ENCODE data around the gene OR10J1. TPM values are rescaled to one million over a fixed set of nuclear protein-coding genes. Genes with fewer than 3 reads are reported as not detected.

The OR10J1 gene
- total and polyA plus RNA-seq, 2 experiments from 2014 or later, result not detected

DNA sequence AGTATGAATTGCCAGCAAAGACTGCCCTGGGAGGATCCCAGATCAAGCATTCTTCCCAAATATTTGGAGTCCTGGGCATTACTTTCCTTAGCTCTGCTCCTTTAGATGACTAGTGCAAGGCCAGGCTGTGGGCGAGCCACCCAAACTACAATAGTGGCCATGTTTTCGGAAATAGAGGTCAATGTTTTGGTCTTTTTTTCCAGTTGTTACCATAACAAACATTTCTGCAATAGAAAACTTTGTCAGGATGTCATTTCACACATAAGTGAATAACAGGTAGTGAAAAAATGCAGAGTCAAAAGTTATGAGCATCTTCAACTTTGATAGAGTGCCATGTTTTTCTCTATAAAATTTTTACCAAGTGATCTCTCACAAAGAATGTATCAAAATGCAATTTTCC, 32.7 kb upstream of the OR10J1 start (continued):
- TF ChIP-seq REST (IDR thresholded peaks at IDR 0.05; ENCODE audit: unreplicated experiment) (no peak), EZH2phosphoT487 (IDR thresholded peaks at IDR 0.05; ENCODE audit: unreplicated experiment) (no peak), STAT1 (IDR thresholded peaks at IDR 0.05; ENCODE audit: unreplicated experiment) (no peak), ZNF331 (CRISPR knock-in tag; IDR thresholded peaks at IDR 0.05; ENCODE audit: low read depth) (no peak), ETS1 (IDR thresholded peaks at IDR 0.05) (no peak), EZH2 (IDR thresholded peaks at IDR 0.05; ENCODE audit: low read depth, unreplicated experiment) (no peak), ZNF114 (CRISPR knock-in tag; IDR thresholded peaks at IDR 0.05) (no peak), NANOG (IDR thresholded peaks at IDR 0.05; ENCODE audit: borderline replicate concordance) (no peak), POLR2AphosphoS5 (IDR thresholded peaks at IDR 0.05; ENCODE audit: low read depth) (no peak)

DNA sequence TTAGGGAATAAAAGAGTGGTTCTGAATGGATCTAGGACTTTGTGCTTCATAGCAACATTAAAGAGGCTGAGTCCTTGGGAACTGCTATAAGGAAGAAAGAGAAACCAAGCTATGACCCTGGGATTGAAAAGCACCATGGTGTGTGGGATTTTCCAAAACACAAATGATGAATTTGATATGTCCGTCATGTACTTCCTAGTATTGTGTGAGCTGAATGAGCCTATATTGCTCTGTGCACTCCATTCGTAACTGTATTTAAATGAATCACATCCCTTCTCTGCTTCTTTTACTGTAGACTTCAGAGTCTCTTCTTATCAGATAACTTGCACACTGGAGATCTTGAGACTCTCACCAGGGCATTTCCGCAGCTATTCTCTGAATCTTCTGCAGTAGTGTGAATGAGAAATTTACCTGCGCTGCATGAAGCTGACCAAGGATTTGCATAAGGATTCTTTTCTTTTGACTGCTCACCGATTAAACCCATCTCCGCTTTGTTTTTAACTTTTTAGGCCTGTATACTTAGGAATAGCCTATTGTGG, 30.6 kb upstream of the OR10J1 start:
- no peak overlapping the region for H3K27ac Mint-ChIP-seq
- no peak overlapping the region for H3K27ac ChIP-seq (ENCODE audit: low read depth)
- ATAC-seq (no peak), DNase-seq (ENCODE audit: low spot score) (peak; percentile 3)
- H3K27me3 Mint-ChIP-seq (ENCODE audit: insufficient read depth, low read depth, poor library complexity), result no peaks in the 10 kb centered on the region
- no peaks in the 10 kb centered on the region for H3F3A ChIP-seq (replicated peaks; ENCODE audit: low read depth)
- H4K20me1 ChIP-seq (replicated peaks; ENCODE audit: insufficient read depth), result no peaks in the 10 kb centered on the region
- no peaks in the 10 kb centered on the region for H3K79me2 ChIP-seq (replicated peaks; ENCODE audit: insufficient read depth)
- no peaks in the 10 kb centered on the region for H3K27me3 ChIP-seq (ENCODE audit: insufficient read depth)
- H3K4me1 ChIP-seq (ENCODE audit: insufficient read depth), result no peaks in the 10 kb centered on the region
- no peak overlapping the region for H3K4me3 Mint-ChIP-seq
- H3K4me2 ChIP-seq, result 0 out of 2 replicates have a peak overlapping the region, but pooled peaks have one; percentile 17
- no peak overlapping the region for H3K4me3 ChIP-seq
- no peaks in the 10 kb centered on the region for H3K36me3 ChIP-seq (ENCODE audit: insufficient read depth)
- H2AFZ ChIP-seq, result no peak overlapping the region; the same call in 1 of the 2 replicates
- no peaks in the 10 kb centered on the region for H3K4me1 Mint-ChIP-seq
- H3K9me2 ChIP-seq (ENCODE audit: insufficient read depth), result peaks cover 9% of the 10 kb centered on the region; the same call in 1 of the 2 replicates
- no peak for TF ChIP-seq STAT1 (IDR thresholded peaks at IDR 0.05; ENCODE audit: unreplicated experiment)
- TF ChIP-seq, protein P1, sequence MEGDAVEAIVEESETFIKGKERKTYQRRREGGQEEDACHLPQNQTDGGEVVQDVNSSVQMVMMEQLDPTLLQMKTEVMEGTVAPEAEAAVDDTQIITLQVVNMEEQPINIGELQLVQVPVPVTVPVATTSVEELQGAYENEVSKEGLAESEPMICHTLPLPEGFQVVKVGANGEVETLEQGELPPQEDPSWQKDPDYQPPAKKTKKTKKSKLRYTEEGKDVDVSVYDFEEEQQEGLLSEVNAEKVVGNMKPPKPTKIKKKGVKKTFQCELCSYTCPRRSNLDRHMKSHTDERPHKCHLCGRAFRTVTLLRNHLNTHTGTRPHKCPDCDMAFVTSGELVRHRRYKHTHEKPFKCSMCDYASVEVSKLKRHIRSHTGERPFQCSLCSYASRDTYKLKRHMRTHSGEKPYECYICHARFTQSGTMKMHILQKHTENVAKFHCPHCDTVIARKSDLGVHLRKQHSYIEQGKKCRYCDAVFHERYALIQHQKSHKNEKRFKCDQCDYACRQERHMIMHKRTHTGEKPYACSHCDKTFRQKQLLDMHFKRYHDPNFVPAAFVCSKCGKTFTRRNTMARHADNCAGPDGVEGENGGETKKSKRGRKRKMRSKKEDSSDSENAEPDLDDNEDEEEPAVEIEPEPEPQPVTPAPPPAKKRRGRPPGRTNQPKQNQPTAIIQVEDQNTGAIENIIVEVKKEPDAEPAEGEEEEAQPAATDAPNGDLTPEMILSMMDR (conservative IDR thresholded peaks at IDR 0.05; ENCODE audit: low read depth in 2 of 2), result no peak
- no peak for TF ChIP-seq REST (IDR thresholded peaks at IDR 0.05; ENCODE audit: unreplicated experiment)
- TF ChIP-seq ETS1 (IDR thresholded peaks at IDR 0.05), result no peak
- TF ChIP-seq EZH2 (IDR thresholded peaks at IDR 0.05; ENCODE audit: low read depth, unreplicated experiment), result no peak
- H3K36me3 Mint-ChIP-seq (ENCODE audit: low read depth), result no peaks in the 10 kb centered on the region
- peaks cover 9% of the 10 kb centered on the region; the same call in 2 of the 3 replicates for H3K9me3 Mint-ChIP-seq
